H9 (cell line): ENCODE results near the gene CYRIA. TPM values are rescaled to one million over a fixed set of nuclear protein-coding genes. Genes with fewer than 3 reads are reported as not detected.

Experiments
- DNase-seq: peaks from one replicate; pipeline ENCODE4 v3.0.0-alpha.2; 2017
- H2AFZ ChIP-seq: one replicate; pipeline ENCODE4 v1.6.1; 2013; ENCODE audit warnings: mild to moderate bottlenecking, low read length, control low read depth, moderate library complexity
- H2AK5ac ChIP-seq: 2 replicates; pipeline ENCODE4 v1.6.1; 2013; ENCODE audit warnings: low read length, control low read depth, mixed read lengths; ENCODE audit not compliant: insufficient read length
- H2BK120ac ChIP-seq: one replicate; pipeline ENCODE4 v1.6.1; 2013; ENCODE audit warnings: low read depth, mild to moderate bottlenecking, low read length, control low read depth, inconsistent platforms; ENCODE audit not compliant: poor library complexity, severe bottlenecking
- H2BK12ac ChIP-seq: 2 replicates; pipeline ENCODE4 v1.6.1; 2013; ENCODE audit warnings: low read length, control low read depth, mixed read lengths, low read depth; ENCODE audit not compliant: insufficient read length
- H2BK15ac ChIP-seq: 2 replicates; pipeline ENCODE4 v1.6.1; 2013; ENCODE audit warnings: low read depth, low read length, control low read depth
- H2BK20ac ChIP-seq: one replicate; pipeline ENCODE4 v1.6.1; 2013; ENCODE audit warnings: low read depth, mild to moderate bottlenecking, low read length, control low read depth, inconsistent platforms; ENCODE audit not compliant: poor library complexity, severe bottlenecking
- H2BK5ac ChIP-seq: 2 replicates; pipeline ENCODE4 v1.6.1; 2013; ENCODE audit warnings: low read length, control low read depth, mixed read lengths; ENCODE audit not compliant: insufficient read length
- H3K14ac ChIP-seq: 2 replicates; pipeline ENCODE4 v1.6.1; 2013; ENCODE audit warnings: low read length, control low read depth; ENCODE audit not compliant: insufficient read depth
- H3K18ac ChIP-seq: 2 replicates; pipeline ENCODE4 v1.6.1; 2013; ENCODE audit warnings: low read depth, mild to moderate bottlenecking, mixed read lengths, low read length, control low read depth; ENCODE audit not compliant: insufficient read length
- H3K23ac ChIP-seq: 2 replicates; pipeline ENCODE4 v1.6.1; 2013; ENCODE audit warnings: low read length, control low read depth, mixed read lengths, low read depth; ENCODE audit not compliant: insufficient read length
- H3K23me2 ChIP-seq: 2 replicates; pipeline ENCODE4 v1.6.1; 2013; ENCODE audit warnings: low read depth, mild to moderate bottlenecking, mixed read lengths, low read length, control low read depth; ENCODE audit not compliant: insufficient read length, poor library complexity, severe bottlenecking
- H3K27ac ChIP-seq: 2 replicates; pipeline ENCODE4 v1.5.1; 2013; ENCODE audit warnings: low read length, control low read depth, mixed read lengths, low read depth; ENCODE audit not compliant: insufficient read length
- H3K27me3 ChIP-seq: 2 replicates; pipeline ENCODE4 v1.6.1; 2013; ENCODE audit warnings: low read length, control low read depth, inconsistent platforms; ENCODE audit not compliant: insufficient read depth
- H3K4ac ChIP-seq: 2 replicates; pipeline ENCODE4 v1.6.1; 2013; ENCODE audit warnings: low read depth, mild to moderate bottlenecking, control low read depth, inconsistent platforms, low read length, moderate library complexity
- H3K4me1 ChIP-seq: 2 replicates; pipeline ENCODE4 v1.6.1; 2013; ENCODE audit warnings: low read length, control low read depth, inconsistent platforms; ENCODE audit not compliant: insufficient read depth
- H3K4me2 ChIP-seq: 2 replicates; pipeline ENCODE4 v1.6.1; 2013; ENCODE audit warnings: low read length, control low read depth, mixed read lengths; ENCODE audit not compliant: insufficient read length, insufficient read depth
- H3K56ac ChIP-seq: 2 replicates; pipeline ENCODE4 v1.6.1; 2013; ENCODE audit warnings: low read depth, mild to moderate bottlenecking, mixed read lengths, low read length, control low read depth; ENCODE audit not compliant: insufficient read length
- H3K79me1 ChIP-seq: 2 replicates; pipeline ENCODE4 v1.6.1; 2013; ENCODE audit warnings: low read depth, mild to moderate bottlenecking, moderate library complexity, low read length, control low read depth, inconsistent platforms; ENCODE audit not compliant: insufficient read depth, poor library complexity, severe bottlenecking
- H3K79me2 ChIP-seq: 2 replicates; pipeline ENCODE4 v1.6.1; 2013; ENCODE audit warnings: low read length, control low read depth, inconsistent platforms; ENCODE audit not compliant: insufficient read depth
- H3K9ac ChIP-seq: 2 replicates; pipeline ENCODE4 v1.6.1; 2013; ENCODE audit warnings: low read length, control low read depth, mixed read lengths; ENCODE audit not compliant: insufficient read length; ENCODE audit errors: extremely low read depth
- H3K9me3 ChIP-seq: one replicate; pipeline ENCODE4 v1.6.1; 2013; ENCODE audit warnings: low read depth, low read length, inconsistent platforms; ENCODE audit not compliant: control insufficient read depth
- H3T11ph ChIP-seq: one replicate; pipeline ENCODE4 v1.6.1; 2013; ENCODE audit warnings: mild to moderate bottlenecking, low read length, control low read depth, inconsistent platforms
- H4K20me1 ChIP-seq: one replicate; pipeline ENCODE4 v1.6.1; 2013; ENCODE audit not compliant: control insufficient read depth, insufficient read length, insufficient read depth
- H4K5ac ChIP-seq: 2 replicates; pipeline ENCODE4 v1.6.1; 2013; ENCODE audit warnings: low read depth, mild to moderate bottlenecking, mixed read lengths, low read length, control low read depth; ENCODE audit not compliant: insufficient read length
- H4K8ac ChIP-seq: replicated peaks from 2 replicates; pipeline ENCODE4 v1.6.1; 2013; ENCODE audit warnings: low read length, control low read depth, mixed read lengths, low read depth; ENCODE audit not compliant: insufficient read length
- H4K91ac ChIP-seq: 2 replicates; pipeline ENCODE4 v1.6.1; 2013; ENCODE audit warnings: low read depth, mild to moderate bottlenecking, moderate library complexity, mixed read lengths, low read length, control low read depth; ENCODE audit not compliant: insufficient read length
- H3K27ac Mint-ChIP-seq, 3 experiments: 2 replicates in 2 of 3; 3 replicates in 1 of 3; pipeline ENCODE4 v1.8.0; 2020 to 2021; ENCODE audit warnings: mixed read lengths in 3 of 3, mild to moderate bottlenecking in 1 of 3, moderate library complexity in 1 of 3
- H3K27me3 Mint-ChIP-seq: 2 replicates; pipeline ENCODE4 v1.8.0; 2021; ENCODE audit warnings: low read depth, mild to moderate bottlenecking, moderate library complexity, mixed read lengths
- H3K36me3 Mint-ChIP-seq, 3 experiments: 2 replicates in 2 of 3; 3 replicates in 1 of 3; pipeline ENCODE4 v1.8.0; 2020 to 2021; ENCODE audit warnings: low read depth in 3 of 3, mixed read lengths in 3 of 3; ENCODE audit not compliant: insufficient read depth in 1 of 3
- H3K4me1 Mint-ChIP-seq, 2 experiments: 2 replicates each; pipeline ENCODE4 v1.8.0; 2020; ENCODE audit warnings: mixed read lengths in 2 of 2
- H3K4me3 Mint-ChIP-seq, 2 experiments: 2 replicates in 1 of 2; 3 replicates in 1 of 2; pipeline ENCODE4 v1.8.0; 2020 to 2021; ENCODE audit warnings: mild to moderate bottlenecking in 2 of 2, mixed read lengths in 2 of 2, moderate library complexity in 1 of 2
- H3K9me3 Mint-ChIP-seq, 2 experiments: 2 replicates in 1 of 2; 3 replicates in 1 of 2; pipeline ENCODE4 v1.8.0; 2020; ENCODE audit warnings: mild to moderate bottlenecking in 2 of 2, mixed read lengths in 2 of 2, moderate library complexity in 1 of 2
- WGBS: extraction: QIAGEN DNeasy Blood & Tissue Kit; methylation state at CpG from one replicate; pipeline ENCODE4 v1.1.7; 2013; ENCODE audit warnings: missing lambda C conversion rate, low lambda C conversion rate, mixed read lengths; ENCODE audit not compliant: insufficient read length; ENCODE audit errors: extremely low coverage; 5-methylcytosine and 5-hydroxymethylcytosine counted together
- total RNA-seq: library from RNA; stranded (reverse); gene quantifications from 2 replicates; pipeline ENCODE4 v1.2.1, GENCODE V29; 2021
- TF ChIP-seq, protein P1 (sequence below): fragments of 200-600 bp; sonication (generic); conservative IDR thresholded peaks from 3 replicates; pipeline ENCODE4 v1.8.0; 2021; ENCODE audit warnings: antibody characterized with exemption, mild to moderate bottlenecking

The CYRIA gene
- total RNA-seq, 1 experiment from 2014 or later, result 2.3 TPM

DNA sequence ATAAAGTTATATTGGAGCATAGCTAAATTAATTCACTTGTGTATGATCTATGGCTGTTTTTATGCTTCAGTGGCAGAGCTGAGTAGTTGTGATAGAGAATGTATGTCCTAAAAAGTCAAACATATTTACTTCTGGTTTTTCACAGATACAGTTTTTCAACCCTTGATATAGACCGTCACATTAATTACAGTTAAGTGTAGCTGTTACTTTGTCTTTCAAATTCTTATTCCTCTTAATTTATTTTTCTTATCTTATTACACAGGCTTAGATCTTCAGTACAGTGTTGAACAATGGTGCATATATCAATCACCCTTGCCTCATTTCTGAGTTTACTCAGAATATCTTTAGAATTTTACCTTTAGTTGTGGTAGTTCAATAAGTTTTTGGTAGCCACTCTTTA is 12.2 kb upstream of the CYRIA start:
- Histone ChIP-seq H3K79me1 (no peaks in the 10 kb centered on the region), H3K27me3 (no peaks in the 10 kb centered on the region), H4K8ac (no peak overlapping the region), H2AK5ac (no peak overlapping the region), H3K27ac (no peak overlapping the region), H2BK5ac (no peak overlapping the region), H3K4ac (no peak overlapping the region), H3K79me2 (no peaks in the 10 kb centered on the region), H3K56ac (no peak overlapping the region), H3K4me1 (no peaks in the 10 kb centered on the region; the same call in 1 of the 2 replicates), H4K5ac (no peak overlapping the region), H2AFZ (no peak overlapping the region), H2BK120ac (no peak overlapping the region), H3K9ac (no peak overlapping the region), H3K4me2 (no peak overlapping the region), H3T11ph (no peak overlapping the region), H2BK12ac (no peak overlapping the region), H2BK15ac (no peak overlapping the region), H4K20me1 (no peaks in the 10 kb centered on the region), H3K23me2 (no peaks in the 10 kb centered on the region), H4K91ac (no peak overlapping the region), H3K14ac (no peak overlapping the region), H2BK20ac (no peak overlapping the region), H3K9me3 (no peaks in the 10 kb centered on the region), H3K18ac (no peak overlapping the region), H3K23ac (no peak overlapping the region)
- H3K36me3 Mint-ChIP-seq, result peaks cover 0 to 6% (median 3%) of the 10 kb centered on the region in 3 experiments; a peak in 3 of 7 replicates
- H3K9me3 Mint-ChIP-seq, result peaks cover 10 to 16% of the 10 kb centered on the region in 2 experiments
- no peak overlapping the region for H3K4me3 Mint-ChIP-seq
- no peak for DNase-seq
- H3K27ac Mint-ChIP-seq, result peak overlapping the region in 1 of 3 experiments; percentile 24; a peak in 1 of 7 replicates
- WGBS, result no CpG with 5 or more reads among the region's 1 CpG
- H3K27me3 Mint-ChIP-seq, result peaks cover 43% of the 10 kb centered on the region
- peaks cover 3 to 4% of the 10 kb centered on the region in 2 experiments; a peak in 3 of 4 replicates for H3K4me1 Mint-ChIP-seq
- TF ChIP-seq, protein P1, sequence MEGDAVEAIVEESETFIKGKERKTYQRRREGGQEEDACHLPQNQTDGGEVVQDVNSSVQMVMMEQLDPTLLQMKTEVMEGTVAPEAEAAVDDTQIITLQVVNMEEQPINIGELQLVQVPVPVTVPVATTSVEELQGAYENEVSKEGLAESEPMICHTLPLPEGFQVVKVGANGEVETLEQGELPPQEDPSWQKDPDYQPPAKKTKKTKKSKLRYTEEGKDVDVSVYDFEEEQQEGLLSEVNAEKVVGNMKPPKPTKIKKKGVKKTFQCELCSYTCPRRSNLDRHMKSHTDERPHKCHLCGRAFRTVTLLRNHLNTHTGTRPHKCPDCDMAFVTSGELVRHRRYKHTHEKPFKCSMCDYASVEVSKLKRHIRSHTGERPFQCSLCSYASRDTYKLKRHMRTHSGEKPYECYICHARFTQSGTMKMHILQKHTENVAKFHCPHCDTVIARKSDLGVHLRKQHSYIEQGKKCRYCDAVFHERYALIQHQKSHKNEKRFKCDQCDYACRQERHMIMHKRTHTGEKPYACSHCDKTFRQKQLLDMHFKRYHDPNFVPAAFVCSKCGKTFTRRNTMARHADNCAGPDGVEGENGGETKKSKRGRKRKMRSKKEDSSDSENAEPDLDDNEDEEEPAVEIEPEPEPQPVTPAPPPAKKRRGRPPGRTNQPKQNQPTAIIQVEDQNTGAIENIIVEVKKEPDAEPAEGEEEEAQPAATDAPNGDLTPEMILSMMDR, result no peak
